GM12878 (cell line): ENCODE data around the gene SSR3. TPM values are rescaled to one million over a fixed set of nuclear protein-coding genes. Genes with fewer than 3 reads are reported as not detected.

Experiments
- ATAC-seq: fragments of 200-7000 bp; cut with Tn5 transposase; 3 replicates; pipeline ENCODE4 v1.9.1; 2020; ENCODE audit warnings: mild to moderate bottlenecking, moderate library complexity
- BruUV-seq: library from RNA; stranded (reverse); fragments of 400-500 nt; replicated peaks from 2 replicates; lab custom pipeline; 2021; lab: Mats Ljungman, UMichigan
- CTCF ChIA-PET: fragments of 300-600 bp; sonication (Branson Sonifier 250); formaldehyde crosslinking; extraction: SDS; loops from one replicate; lab custom pipeline; 2021; ENCODE audit warnings: inconsistent platforms; lab: Yijun Ruan, JAX
- POLR2A ChIA-PET: fragments of 350-600 bp; formaldehyde crosslinking; extraction: SDS; loops from one replicate; lab custom pipeline; 2021; ENCODE audit warnings: inconsistent platforms; lab: Charles Lee
- RAD21 ChIA-PET: fragments of 300-600 bp; sonication (Branson Sonifier 250); formaldehyde crosslinking; loops from one replicate; lab custom pipeline; 2023; ENCODE audit warnings: antibody characterized with exemption; ENCODE audit not compliant: unreplicated experiment; lab: Charles Lee
- SMC1A ChIA-PET: fragments of 300-600 bp; sonication (Branson Sonifier 250); formaldehyde crosslinking; loops from one replicate; lab custom pipeline; 2023; ENCODE audit not compliant: unreplicated experiment, uncharacterized antibody; lab: Charles Lee
- DNase-seq: peaks from one replicate; pipeline ENCODE4 v3.0.0-alpha.2; 2011; ENCODE audit warnings: low read depth, low spot score
- FAIRE-seq: peaks from 3 replicates; lab custom pipeline; 2011; peaks lifted over from hg19 to GRCh38; lab: Jason Lieb, UNC
- H2AFZ ChIP-seq: 2 replicates; pipeline ENCODE4 v1.6.0; 2011; ENCODE audit warnings: low read depth, low read length, control low read depth; ENCODE audit not compliant: control insufficient read depth
- H3K27ac ChIP-seq: 2 replicates; pipeline ENCODE4 v1.5.1; 2011; ENCODE audit warnings: control low read depth; ENCODE audit not compliant: control insufficient read depth, insufficient read depth
- H3K27me3 ChIP-seq, 2 experiments: replicated peaks in 1 of 2; 2 replicates each; pipeline versions ENCODE4 v1.6.0 to v1.6.1; 2011; ENCODE audit warnings: low read length in 1 of 2; ENCODE audit not compliant: control insufficient read depth in 2 of 2, insufficient read depth in 2 of 2
- H3K36me3 ChIP-seq, 2 experiments: 2 replicates each; pipeline ENCODE4 v1.5.1; 2011; ENCODE audit warnings: low read length in 1 of 2; ENCODE audit not compliant: control insufficient read depth in 2 of 2, insufficient read depth in 2 of 2
- H3K4me1 ChIP-seq: 2 replicates; pipeline ENCODE4 v1.6.1; 2011; ENCODE audit warnings: mild to moderate bottlenecking, low read length, moderate library complexity, mixed read lengths; ENCODE audit not compliant: control insufficient read depth, insufficient read depth
- H3K4me2 ChIP-seq: 2 replicates; pipeline ENCODE4 v1.6.0; 2011; ENCODE audit warnings: control low read depth; ENCODE audit not compliant: control insufficient read depth, insufficient read depth
- H3K4me3 ChIP-seq: fragments of 200-600 bp; sonication (generic); 2 replicates; pipeline ENCODE4 v1.5.1; 2016
- H3K79me2 ChIP-seq: 2 replicates; pipeline ENCODE4 v1.6.0; 2011; ENCODE audit warnings: low read length; ENCODE audit not compliant: control insufficient read depth, insufficient read depth
- H3K9ac ChIP-seq: 2 replicates; pipeline ENCODE4 v1.8.0; 2011; ENCODE audit warnings: low read length, control low read depth, mixed read lengths; ENCODE audit not compliant: control insufficient read depth, insufficient read depth
- H3K9me3 ChIP-seq: replicated peaks from 3 replicates; pipeline ENCODE4 v1.5.1; 2011; ENCODE audit warnings: mild to moderate bottlenecking, low read length; ENCODE audit not compliant: control insufficient read depth, insufficient read depth
- H4K20me1 ChIP-seq: 2 replicates; pipeline ENCODE4 v1.6.0; 2011; ENCODE audit not compliant: control insufficient read depth, insufficient read depth
- SMAD5 ChIP-seq: IDR thresholded peaks from 2 replicates; pipeline ENCODE4 v1.6.1; 2016; ENCODE audit warnings: antibody characterized with exemption, low read depth
- USF1 ChIP-seq: IDR thresholded peaks from 2 replicates; pipeline ENCODE4 v1.6.1; 2011; ENCODE audit warnings: borderline replicate concordance, low read depth, mild to moderate bottlenecking, moderate library complexity, mixed read lengths, low read length; ENCODE audit not compliant: insufficient read depth; ENCODE audit errors: extremely low read length
- WRNIP1 ChIP-seq: IDR thresholded peaks from 2 replicates; pipeline ENCODE4 v1.6.1; 2011; ENCODE audit warnings: low read depth, low read length, improper control_type of control experiment, borderline replicate concordance
- YBX1 ChIP-seq: fragments of 450-650 bp; IDR thresholded peaks from 2 replicates; pipeline ENCODE4 v1.6.1; 2016; ENCODE audit warnings: antibody characterized with exemption
- WGBS: methylation state at CpG from one replicate; pipeline ENCODE4 v1.1.6; 2016; ENCODE audit warnings: low lambda C conversion rate; ENCODE audit not compliant: insufficient replicate concordance, insufficient coverage; ENCODE audit errors: missing lambda C conversion rate; 5-methylcytosine and 5-hydroxymethylcytosine counted together
- in situ Hi-C: fragments of 300-500 bp; cut with MboI; formaldehyde crosslinking; loops from 9 replicates; pipeline ENCODE4 v1.14.3; 2018; ENCODE audit warnings: mixed read lengths
- intact Hi-C: fragments of 100-400 bp; cut with micrococcal nuclease; formaldehyde crosslinking; loops from one replicate; pipeline ENCODE4 v1.14.2; 2022; ENCODE audit not compliant: unreplicated experiment
- polyA plus RNA-seq, 11 experiments: library from polyadenylated mRNA; depleted of rRNA in 4 of 11; unstranded in 6 of 11; stranded (reverse) in 5 of 11; fragments of >200 nt; fragmentation: Nextera tagmentation in 4 of 11; fragmentation: Illumina TruSeq in 1 of 11; extraction: Ambion mirVana in 4 of 11; extraction: Trizol in 1 of 11; gene quantifications; 1 replicate in 1 of 11; 2 replicates in 10 of 11; pipeline versions ENCODE4 v1.2.1 to v1.2.3, GENCODE V29; 2011 to 2016; ENCODE audit warnings: inconsistent platforms in 2 of 11, missing spikeins in 2 of 11, low read depth in 1 of 11
- total RNA-seq, 4 experiments: library from RNA; depleted of rRNA in 3 of 4; stranded (reverse); fragments of >200 nt in 3 of 4; fragmentation: Illumina TruSeq in 1 of 4; extraction: Trizol in 1 of 4; gene quantifications; 2 replicates each; pipeline versions ENCODE4 v1.2.1 to v1.2.3, GENCODE V29; 2013 to 2021

Gene SSR3
- total and polyA plus RNA-seq, 10 of the 15 experiments (the other 5 are each of a cell fraction or from before 2014, with no cell fraction given), result 133 to 345 (median 191) TPM

- no peaks in the 10 kb centered on the region for H3K9me3 ChIP-seq
- intact Hi-C loops, result no loop called here
- peaks cover 0 to 24% of the 10 kb centered on the region in 2 experiments; a peak in 3 of 4 replicates for H3K36me3 ChIP-seq
- FAIRE-seq, result no peak
- no peak overlapping the region for H2AFZ ChIP-seq
- in situ Hi-C loops, result no loop called here
- H3K4me1 ChIP-seq, result no peaks in the 10 kb centered on the region
- SMC1A ChIA-PET, result interaction anchor here (0.7 to 1.4 kb wide), 3 partner anchors 9 to 148 kb away, joined by 3 to 4 read pairs (median 3); no protein-coding TSS in a partner anchor
- no peak for DNase-seq
- no peaks in the 10 kb centered on the region for H4K20me1 ChIP-seq
- 100% methylated on average over 2 of the region's 2 CpGs for WGBS
- BruUV-seq, result no TSS peak
- no peak overlapping the region for H3K4me2 ChIP-seq
- TF ChIP-seq YBX1, result no peak
- no peak for TF ChIP-seq SMAD5
- POLR2A ChIA-PET, result no interaction called here
- H3K9ac ChIP-seq, result no peak overlapping the region
- no peak overlapping the region for H3K27ac ChIP-seq
- CTCF ChIA-PET, result interaction anchor here (0.7 to 1.5 kb wide), 6 partner anchors 11 to 598 kb away, joined by 3 to 5 read pairs (median 3); no protein-coding TSS in a partner anchor
- H3K4me3 ChIP-seq, result no peak overlapping the region
- H3K27me3 ChIP-seq, result no peaks in the 10 kb centered on the region
- no peaks in the 10 kb centered on the region; the same call in 1 of the 2 replicates for H3K79me2 ChIP-seq
- RAD21 ChIA-PET, result interaction anchor here (1.3 kb wide), 1 partner anchor 140 kb away, joined by 3 read pairs; no protein-coding TSS in a partner anchor
- no peak for ATAC-seq
Observed at GRCh38 chr3:156539051-156539450, 15.9 kb downstream of the SSR3 start.

DNA sequence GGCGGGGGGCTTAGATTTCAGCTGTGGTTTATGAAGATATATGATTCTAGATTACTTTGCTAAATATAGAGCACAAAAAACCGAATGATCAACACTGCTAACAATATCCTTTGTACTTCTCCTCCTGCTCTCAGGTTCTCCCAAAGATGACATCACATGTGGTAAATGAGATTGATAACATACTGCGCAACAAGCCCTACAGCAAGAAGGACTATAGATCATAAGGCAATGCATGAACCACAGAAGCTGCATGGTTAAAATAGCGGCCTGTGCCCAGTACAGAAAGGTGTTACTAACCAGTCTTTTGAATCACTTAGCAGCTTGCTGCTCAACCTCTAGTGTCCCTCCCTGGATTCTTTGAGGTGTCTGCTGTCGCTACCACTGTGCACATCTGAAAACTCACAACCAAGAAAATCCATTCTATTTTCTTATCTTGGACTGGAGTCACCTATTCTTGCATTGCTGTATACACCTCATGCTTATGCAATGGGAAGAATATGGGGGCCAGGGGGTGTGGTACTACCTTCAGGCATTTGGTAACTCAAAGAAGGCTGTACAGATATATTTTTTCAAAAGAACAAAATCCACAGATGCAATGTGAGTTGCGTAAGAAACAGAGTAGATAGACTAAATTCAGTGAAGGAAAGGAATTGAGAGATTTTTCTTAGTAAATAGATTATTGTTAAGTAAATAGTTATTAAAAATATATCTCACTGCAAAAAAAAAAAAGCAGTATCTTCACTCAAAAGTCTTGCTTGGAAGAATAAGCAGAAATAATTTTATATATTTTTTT lies 18.2 kb downstream of the SSR3 start:
- ChIA-PET RAD21 (interaction anchor here (1.2 kb wide), 1 partner anchor 137 kb away, joined by 4 read pairs; no protein-coding TSS in a partner anchor), SMC1A (interaction anchor here (0.6 to 1.0 kb wide), 4 partner anchors 9 to 146 kb away, joined by 3 read pairs; no protein-coding TSS in a partner anchor), CTCF (interaction anchor here (0.7 to 1.7 kb wide), 5 partner anchors 87 to 544 kb away, joined by 3 to 6 read pairs (median 3); no protein-coding TSS in a partner anchor), POLR2A (interaction anchor here (0.6 kb wide), 2 partner anchors 16 to 1882 kb away, joined by 7 read pairs; no protein-coding TSS in a partner anchor)
- Histone ChIP-seq H3K4me3 (no peak overlapping the region), H3K9ac (no peak overlapping the region), H3K79me2 (no peaks in the 10 kb centered on the region; the same call in 1 of the 2 replicates), H2AFZ (no peak overlapping the region), H3K4me2 (no peak overlapping the region), H3K9me3 (no peaks in the 10 kb centered on the region), H3K27ac (no peak overlapping the region), H3K27me3 (no peaks in the 10 kb centered on the region)
- 83% methylated on average over 6 of the region's 6 CpGs for WGBS
- intact Hi-C loops, result no loop called here
- BruUV-seq, result no TSS peak
- FAIRE-seq, result no peak
- TF ChIP-seq USF1 (no peak), WRNIP1 (no peak)
- TF ChIP-seq, all 136 proteins: peak for 0
- in situ Hi-C loops, result no loop called here
- no peak for DNase-seq
- Histone ChIP-seq H3K36me3 (peaks cover 0 to 15% of the 10 kb centered on the region in 2 experiments; a peak in 3 of 4 replicates), H4K20me1 (peaks cover 3% of the 10 kb centered on the region; the same call in 1 of the 2 replicates), H3K4me1 (no peaks in the 10 kb centered on the region)
- ATAC-seq, result no peak
